Measurements from ENCODE around the gene MTUS2.

Gene MTUS2

DNA sequence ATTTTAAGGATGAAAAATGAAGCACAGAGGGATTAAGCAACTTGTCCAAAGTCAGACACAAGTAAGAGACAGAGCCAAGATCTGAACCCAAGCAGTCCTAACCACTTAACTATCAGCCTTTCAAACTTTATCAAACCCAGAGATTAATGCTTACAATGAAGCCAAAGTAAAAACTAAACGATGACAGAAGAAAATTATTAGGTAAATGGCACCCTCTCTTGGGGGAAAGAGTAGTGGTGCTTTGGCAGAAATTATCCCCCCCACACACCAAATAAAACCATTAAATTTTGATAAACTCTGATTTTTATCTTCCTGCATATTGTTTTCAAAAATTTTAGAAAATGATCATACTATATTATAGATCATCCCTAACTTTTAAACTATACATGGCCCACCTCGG lies 446.1 kb downstream of the MTUS2 start:
- no peak for DNase-seq

DNA sequence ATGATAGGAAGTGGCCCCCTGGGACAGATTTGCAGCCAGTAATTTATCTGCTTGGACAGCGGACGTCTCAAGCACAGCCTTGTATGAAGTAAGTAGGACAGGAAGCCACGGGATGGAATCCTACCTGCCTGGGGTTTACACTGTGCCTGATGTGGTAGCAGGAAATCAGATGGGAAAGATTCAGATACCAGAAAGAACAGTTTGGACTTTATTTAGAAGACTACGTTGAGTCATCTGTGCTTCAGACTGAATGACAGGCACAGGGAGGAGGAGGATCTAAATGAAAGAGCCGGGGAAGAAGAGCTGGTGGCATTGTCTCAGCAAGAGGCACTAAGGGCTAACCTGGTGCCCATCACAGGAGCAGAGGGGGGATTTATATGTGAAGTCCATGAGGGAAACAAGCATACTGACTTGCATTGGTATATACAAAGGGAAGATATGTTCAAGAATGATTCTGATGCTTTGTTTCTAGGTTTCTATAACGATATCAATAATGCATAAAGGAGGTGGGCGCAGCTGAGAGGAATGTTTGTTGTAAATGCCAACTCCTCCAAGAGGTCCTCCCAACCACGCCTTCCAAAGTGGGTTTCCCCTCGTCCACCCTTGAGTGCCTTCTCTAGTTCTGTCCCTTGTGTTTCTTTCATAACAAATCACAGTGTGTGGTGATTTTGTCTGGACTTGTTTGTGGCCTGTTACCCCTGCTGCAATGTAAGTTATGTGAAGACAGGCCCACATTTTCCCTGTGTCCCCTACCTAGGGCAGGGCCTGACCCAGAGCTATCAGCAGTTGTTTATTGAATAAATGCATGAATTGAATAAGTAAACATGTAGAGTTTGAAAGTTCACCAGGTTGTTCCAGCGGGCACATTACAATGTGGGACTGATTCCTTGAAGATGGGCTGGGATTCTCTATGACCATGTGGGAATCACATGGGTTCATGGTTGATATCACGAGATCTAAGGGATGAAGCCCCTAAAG lies 446.9 kb downstream of the MTUS2 start:
- no peak for DNase-seq

DNA sequence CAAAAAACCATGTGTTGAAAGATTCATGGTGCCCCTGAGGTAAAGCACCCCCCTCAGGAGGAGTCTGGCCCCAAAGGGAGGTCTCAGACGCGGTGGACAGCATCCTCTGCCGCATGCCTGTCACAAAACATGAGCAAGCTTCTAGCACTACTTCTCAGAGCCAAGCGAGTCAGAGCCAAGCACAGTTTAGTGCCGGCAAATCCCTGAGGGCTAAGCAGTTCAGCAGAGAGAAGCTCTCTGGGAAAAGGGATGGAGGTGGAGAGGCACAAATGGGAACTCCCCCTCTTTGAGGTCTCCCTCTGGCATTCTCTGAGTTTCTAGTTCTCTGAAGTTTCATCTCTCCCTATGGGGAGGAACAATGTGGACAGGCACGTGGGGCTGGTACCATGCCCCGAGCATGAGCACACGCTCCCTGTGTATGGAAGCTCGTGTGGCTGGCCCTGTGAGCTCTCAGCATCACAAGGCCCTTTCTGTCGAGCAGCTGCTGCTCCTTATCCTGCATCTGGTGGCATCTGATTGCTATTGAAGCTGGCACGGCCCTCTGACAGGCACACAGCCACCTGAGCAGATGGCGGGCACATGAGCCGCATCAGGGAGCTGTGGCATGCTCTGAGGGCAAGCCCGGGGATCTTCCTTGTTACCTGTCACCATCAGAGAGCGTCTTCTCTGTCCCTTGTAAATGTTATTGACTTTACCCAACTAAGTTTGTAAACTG lies 450.3 kb downstream of the MTUS2 start:
- DNase-seq: no peak

DNA sequence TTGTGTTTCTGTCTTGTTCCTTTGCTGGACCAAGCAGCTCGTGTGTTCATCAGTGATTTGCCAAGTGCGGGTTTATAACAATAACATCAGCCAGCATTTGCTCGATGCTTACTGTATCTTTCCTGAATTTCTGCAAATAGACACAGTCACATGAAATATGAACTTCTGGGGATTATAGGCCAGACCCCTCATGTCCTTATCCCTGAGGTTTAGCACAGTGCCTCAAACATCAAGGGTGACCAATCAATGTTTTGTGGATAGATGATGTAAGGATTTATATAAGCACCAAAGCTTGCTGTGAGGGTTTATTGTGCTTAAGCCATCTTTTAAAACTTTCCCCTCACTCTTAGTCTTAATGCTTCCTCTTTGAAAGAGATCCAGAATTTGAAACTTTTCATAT lies 451.5 kb downstream of the MTUS2 start:
- DNase-seq: no peak

DNA sequence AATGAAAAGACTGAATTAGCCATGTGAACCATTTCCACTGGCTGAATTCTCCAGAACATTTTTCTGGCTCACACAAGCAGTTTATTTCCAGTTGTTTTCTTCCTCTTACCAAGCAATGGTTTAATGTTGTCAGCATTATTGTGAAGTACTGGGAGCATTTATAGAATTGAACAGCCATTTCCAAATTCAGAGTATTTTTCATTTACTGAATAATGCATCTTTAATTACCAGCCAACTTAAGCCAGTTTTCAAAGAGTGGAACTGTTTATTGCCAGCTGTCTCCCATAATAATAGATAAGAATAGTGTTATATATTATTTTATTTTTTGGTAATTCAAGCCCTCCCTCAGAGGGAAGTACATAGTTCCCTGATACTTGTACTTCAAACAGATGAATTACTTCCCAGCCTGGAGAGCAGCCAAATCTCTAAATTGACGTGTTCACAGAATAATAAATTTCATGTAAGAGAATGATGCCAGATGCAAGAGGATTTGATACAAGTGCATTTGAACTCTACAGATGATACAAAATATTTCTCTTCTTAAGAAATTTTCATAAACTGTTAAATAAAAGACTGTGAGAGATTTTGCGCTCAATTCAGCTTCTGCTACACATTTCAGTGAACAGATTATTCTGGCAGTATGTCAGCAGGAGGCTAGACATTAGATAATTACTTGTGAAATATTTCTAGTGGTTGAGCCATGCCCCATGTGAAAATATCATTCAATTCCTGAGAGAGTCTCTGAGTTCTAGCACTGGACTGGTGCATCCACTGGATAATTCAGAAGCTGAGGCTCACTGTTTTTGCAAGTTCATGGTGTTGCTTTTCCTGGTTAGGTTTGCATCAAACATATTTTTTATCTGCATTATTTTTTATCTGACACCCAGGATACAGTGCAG lies 459.5 kb downstream of the MTUS2 start:
- DNase-seq: no peak

DNA sequence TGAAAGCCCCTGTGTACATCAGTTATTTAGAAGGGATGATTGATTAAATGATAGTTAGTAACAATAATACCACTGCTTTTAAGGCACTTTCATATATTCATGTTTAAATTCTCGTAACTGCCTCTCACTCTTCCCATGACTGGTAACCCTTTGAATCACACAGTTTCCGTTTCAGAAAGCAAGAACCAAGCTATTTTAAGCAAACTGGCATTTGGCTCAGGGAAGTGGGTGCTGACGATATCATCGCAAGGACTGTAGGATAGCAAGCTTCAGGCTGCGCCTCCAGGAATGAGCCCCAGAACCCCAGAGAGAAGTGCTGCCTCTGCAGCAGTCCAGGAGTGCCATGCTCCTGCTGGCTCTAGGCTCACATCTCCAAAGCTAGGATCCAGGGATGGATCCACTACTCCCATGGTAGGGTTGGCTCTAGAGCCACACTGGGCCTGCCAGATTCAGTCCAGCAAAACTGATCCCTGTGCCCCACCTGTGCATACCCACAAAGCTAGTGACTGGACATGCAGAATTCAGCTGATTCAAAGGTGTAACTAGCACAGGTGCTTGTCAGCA lies 461.9 kb downstream of the MTUS2 start:
- no peak for DNase-seq

DNA sequence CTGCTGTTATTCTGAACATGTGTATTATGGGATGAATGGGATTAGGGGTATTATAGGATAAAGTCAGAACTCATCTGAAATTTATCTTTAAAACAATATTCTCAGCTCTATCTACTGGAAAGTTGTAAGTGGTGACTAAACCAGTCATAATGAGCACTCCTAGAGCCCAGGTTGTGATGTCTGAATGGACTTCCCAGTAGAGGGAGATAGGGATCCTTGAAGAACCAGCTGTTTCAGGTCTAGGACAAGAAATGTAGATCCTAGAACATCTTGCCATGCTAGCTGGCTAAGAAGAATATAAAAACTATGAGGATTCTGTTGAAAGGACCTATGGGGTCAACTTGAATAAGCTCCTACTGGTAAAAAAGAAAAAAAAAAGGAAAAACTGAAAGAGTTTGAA lies 464.6 kb downstream of the MTUS2 start:
- no peak for DNase-seq

DNA sequence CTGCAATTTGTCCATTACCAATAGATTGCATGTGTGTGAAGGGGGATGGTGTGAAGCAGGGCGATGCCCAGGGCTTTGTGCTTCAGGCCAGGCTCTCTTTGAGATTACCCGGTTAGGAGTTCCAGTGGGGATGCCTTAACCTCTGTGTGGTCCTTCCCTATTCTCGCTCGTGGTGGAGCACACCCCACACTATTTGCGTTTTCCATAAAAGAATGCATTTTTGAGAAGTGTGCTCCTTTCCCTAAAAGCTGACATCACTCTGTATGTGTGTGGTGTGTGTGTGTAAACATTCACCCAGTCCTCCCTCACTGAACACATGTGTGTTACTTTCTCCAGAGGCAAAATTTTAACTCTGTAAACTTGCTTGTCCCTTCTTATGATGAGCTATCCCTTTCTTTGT lies 467.1 kb downstream of the MTUS2 start:
- DNase-seq: no peak

DNA sequence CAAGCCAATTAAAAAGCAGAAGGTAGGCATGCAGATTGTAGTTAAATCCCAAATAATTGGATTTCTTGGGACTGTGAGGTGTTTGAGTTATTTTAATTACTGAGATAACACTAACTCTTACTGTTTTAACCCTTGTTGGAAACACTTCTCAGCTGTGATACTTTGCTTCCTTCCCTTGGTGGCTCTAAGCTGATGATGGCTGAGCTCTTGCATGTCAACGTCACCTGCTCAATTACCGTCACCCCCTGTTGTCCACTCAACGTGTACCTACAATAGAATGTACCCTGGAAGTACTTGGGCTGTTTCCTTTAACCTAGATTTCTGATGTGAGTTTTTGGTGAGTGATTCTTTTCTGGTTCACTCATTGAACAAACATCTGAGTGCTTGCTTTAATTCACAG lies 471.9 kb downstream of the MTUS2 start:
- DNase-seq: no peak

DNA sequence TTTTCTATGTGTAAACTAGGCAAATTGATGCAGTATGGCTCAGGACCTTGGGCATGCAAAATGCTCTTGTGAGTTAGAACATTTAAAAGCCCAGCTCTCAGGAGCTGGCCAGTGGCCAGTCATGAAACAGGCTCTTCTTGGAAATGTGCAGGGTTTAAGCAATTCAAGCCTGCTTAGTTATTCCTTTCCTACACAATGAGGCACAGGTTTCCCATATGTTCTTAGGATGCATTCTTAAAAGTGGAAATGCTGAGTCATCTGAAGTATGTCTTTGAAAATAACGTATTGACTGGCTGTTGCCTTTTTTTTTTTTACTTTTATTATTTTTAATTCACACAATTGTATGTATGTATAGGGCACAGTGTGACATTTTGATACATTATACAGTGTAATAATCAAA lies 474.7 kb downstream of the MTUS2 start:
- no peak for DNase-seq

DNA sequence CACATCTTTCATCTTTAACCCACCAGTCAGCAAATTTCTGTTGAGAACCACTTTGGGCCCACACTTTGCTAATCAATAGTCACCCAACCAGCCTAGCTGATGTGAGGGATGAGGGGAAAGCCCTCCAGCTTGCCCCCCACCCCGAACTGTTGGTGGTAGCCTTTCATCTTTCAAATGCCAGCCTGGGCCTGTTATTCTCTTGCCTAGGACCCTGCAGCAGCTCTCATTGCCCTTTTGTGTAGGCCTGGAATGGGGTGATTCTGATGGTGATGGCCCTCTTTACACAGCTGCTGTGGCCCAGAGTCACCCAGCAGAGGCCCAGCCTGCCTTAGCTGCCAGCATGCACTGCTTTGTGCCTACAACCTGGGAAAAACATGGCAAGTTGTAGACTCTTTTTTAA lies 480.9 kb downstream of the MTUS2 start:
- DNase-seq: no peak

DNA sequence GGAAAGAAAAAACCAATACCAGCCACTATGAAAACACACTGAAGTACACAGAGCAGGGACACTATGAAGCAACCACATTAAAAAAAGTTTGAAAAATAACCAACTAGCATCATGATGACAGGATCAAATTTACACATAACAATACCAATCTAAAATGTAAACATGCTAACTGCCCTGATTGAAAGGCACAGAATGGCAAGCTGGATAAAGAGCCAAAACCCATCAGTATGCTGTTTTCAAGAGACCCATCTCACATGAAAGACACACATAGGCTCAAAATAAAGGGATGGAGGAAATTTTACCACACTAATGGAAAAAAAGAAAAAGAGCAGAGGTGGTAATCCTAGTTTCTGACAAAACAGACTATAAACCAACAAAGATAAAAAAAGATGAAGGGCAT lies 484.0 kb downstream of the MTUS2 start:
- DNase-seq: no peak

DNA sequence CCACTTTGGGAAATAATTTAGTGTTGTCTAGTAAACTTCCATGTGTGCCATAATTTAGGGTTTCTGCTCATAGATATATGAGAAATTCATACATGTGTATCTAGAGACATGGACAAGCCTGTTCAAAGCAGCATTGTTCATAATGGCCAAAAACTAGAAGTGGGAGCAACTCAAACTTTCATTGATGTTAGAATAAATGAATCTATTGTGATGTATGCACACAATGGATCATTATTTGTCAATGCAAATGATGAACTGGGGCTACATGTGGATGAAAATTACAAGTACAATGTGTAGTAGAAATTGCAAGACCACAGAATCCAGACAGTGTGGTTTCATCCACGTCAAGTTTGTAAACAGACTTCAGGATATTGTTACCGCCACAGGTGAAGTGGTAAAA lies 490.7 kb downstream of the MTUS2 start:
- no peak for DNase-seq

DNA sequence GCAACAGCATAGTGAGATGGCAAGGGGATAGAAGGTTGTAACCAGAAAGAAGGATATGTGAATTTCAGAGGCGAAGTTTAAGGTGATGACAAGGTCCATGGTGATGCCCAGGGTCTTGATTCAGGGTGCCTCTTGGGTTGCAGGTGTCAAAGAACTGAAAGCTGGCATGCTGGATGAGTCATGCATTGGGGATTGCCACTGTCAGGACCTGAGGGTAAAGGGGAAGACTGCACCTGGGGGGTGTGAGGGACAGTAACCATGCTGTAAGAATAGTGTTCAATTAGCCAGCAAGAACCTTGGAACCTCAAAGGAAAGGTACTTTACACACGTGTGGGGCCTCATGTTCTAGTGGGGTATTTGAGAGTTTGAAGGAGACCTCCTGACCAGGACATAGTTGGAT lies 495.7 kb downstream of the MTUS2 start:
- DNase-seq: no peak

DNA sequence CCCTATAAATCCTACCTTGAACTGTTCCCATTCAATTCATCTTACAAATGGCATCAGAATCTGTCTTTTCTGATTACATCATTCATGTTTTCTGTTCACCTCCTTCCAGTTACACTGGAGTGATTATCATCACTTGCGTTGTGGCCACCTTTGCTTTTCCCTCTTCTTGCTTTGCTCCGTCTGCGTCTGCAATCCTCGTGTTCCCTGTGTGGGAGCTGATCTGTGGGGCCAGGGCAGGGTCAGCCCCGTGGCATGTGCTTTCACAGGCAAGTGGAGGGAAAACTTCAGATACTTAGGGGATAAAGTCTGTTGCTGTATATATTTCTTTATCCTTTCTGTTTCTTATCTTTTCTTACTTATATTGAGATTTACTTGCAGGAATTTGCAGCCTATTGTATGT lies 497.7 kb downstream of the MTUS2 start:
- DNase-seq: no peak

DNA sequence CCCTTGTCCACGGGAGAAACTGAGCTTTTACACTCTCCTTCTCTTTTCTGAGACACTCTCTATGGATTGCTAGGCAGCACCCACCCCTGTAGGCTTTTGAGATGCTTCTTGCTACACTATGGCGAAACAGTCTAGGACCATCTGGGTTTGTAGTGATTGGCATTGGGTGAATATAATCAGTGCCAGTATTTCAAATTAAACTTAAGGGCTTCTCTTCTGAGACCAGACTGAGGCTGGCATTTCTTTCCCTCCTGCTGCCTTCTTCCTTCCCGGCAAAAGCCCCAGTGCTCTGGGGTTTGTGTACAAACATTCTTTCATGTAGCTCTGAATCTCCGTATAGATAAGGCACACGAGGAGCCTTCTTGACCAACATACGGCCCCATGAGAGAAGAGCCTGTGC lies 498.6 kb downstream of the MTUS2 start:
- no peak for DNase-seq

DNA sequence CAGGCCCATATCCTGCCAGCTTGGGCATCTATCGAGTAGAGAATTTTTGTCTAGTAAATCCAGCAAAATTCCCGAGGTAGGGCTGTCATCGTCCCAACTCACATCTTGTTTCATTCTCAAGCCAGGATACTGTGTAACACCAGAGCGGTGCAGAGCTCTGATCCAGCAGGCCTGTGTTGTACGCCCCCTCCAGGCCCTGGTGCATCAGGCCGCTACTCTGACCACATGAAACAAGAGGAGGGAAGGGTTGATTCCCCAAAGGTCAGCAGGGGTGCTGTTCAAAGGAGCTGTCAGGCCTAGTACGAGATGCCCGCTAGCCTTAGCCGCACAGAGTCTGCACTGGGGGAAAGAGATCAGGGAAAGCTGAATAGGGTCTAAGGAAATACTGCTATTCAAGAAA lies 499.3 kb downstream of the MTUS2 start:
- no peak for DNase-seq

DNA sequence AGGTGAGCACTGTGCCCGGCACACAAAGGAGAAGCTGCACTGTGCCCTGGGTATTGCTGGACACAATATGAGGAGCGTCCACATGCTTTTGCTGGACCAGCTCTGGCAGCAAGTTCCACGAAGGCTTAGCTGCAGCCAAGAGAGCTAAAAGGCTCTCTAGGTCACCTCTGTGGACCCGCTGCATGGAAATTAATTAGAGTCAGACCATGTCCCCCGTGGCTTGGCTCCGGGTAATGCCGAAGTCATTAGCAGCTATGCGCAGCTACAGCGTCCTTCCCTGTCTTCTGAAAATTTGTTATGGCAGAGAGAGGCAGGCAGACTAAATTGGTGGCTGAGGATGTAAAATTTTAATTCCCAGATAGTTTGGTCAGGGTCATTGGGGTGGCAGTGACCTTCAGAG lies 503.8 kb downstream of the MTUS2 start:
- no peak for DNase-seq

DNA sequence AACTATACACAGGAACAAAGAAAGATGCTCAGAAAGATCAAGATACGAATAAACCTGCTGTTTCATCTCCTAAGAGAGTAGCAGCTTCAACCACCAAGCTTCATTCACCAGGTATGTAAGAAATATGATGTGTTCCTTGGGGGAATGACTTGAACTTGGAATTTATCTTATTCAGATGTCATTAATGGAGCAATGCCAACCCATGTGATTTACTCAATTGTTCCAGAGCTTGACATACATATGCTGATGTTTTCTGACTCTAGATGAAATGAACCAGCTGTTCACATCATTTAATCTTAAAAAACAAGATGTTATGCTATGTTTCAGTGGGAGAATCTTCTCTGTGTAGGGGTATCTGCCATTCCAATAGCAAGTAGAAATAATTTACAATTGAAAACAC lies 504.5 kb downstream of the MTUS2 start:
- no peak for DNase-seq

DNA sequence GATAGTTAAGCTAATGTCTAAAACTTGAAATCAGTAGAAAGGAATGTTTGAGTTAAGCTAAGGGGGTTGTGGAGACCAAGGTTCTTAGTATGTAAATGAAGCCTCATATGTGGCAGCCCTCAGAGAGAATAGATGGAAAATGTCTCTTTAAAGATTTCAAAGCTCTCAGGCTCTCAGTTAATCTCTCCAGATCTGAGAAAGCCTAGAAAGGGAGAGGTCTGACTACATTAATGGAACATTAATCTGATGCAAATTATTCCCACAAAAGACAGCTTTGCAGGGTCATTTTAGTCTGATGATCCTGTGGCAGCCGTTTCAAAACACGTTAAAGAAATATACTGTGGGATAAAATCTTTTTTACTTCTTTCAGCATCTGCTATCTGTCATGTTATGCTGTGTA lies 508.4 kb downstream of the MTUS2 start:
- no peak for DNase-seq

DNA sequence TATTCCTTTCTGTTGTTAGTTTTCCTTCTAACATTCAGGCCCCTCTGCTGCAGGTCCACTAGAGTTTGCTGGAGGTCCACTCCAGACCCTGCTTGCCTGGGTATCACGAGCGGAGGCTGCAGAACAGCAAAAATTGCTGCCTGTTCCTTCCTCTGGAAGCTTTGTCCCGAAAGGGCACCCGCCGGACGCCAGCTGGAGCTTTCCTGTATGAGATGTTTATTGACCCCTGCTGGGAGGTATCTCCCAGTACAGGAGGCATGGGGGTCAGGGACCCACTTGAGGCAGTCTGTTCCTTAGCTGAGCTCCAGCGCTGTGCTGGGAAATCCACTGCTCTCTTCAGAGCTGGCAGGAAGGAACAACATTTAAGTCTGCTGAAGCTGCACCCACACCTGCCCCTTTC lies 516.2 kb downstream of the MTUS2 start:
- no peak for DNase-seq

DNA sequence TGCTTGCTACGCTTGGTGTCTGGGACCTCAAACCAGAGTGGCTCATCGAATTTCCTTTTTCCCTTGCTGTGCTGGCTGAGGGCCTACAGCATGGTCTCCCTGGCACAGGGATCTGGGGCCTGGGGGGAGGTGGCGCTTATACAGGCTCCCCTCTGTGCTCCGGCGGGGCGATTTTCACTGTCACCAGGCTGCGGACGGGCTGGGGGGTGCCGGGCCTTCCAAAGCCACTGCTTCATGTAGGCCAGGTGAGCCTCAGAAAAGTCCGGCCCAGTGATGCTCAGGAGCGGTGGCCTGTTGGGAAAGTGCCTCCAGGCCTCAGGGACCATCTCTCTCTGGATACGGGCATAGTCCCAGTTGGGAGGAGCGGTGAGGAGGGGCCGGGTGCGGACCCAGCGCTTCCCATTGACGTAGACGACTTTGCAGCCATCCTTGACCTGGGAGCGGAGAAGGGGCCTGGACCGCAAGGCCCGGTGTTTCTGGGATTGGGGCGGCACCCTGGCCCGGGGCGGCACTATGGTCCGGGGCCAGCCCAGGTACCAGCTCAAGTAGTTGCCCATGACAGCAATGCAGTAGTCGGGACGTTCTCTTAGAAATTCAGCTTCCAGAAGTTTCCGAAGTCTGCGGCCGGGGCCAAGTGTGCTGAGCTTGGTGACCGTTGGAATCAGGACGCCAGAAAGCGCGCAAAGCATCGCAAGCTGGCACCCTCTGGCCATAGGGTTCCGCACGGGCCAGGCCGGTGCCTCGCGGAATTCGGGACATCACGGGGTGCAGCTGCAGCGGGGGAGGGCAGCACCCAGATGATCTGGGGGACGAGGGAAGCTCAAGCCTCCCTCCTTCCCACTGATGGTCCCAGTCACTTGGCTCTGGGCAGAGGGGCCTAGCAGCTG lies 519.5 kb downstream of the MTUS2 start:
- no peak for DNase-seq
